DOHH2 (cell line): Measurements from ENCODE around the gene APOL5.

Experiments used
- CTCF ChIP-seq: fragments of 200-600 bp; sonication (generic); IDR thresholded peaks from one replicate; pipeline ENCODE4 v1.5.1; 2014; ENCODE audit warnings: antibody characterized with exemption, mild to moderate bottlenecking, low read depth, low read length; ENCODE audit not compliant: poor library complexity, severe bottlenecking
- EZH2phosphoT487 ChIP-seq: fragments of 200-600 bp; sonication (generic); IDR thresholded peaks from 2 replicates; pipeline ENCODE4 v1.6.1; 2017; ENCODE audit warnings: borderline replicate concordance, mild to moderate bottlenecking, antibody characterized with exemption, low read length, moderate library complexity, mixed read lengths

- TF ChIP-seq CTCF, result no peak
- TF ChIP-seq EZH2phosphoT487, result no peak
Observed at GRCh38 chr22:35739931-35740380, 22.3 kb downstream of the APOL5 start.
